Trophoblast cell (in vitro differentiated cells and primary cell): ENCODE measurements around the gene UPF1.

Experiments used
- DNase-seq, 2 donors: peaks; one replicate each; pipeline ENCODE4 v3.0.0-alpha.2; 2016
- H2AFZ ChIP-seq: 2 replicates; pipeline ENCODE4 v1.6.1; 2013; ENCODE audit warnings: low read length, moderate library complexity, mild to moderate bottlenecking; ENCODE audit not compliant: insufficient read depth, poor library complexity
- H2AK5ac ChIP-seq: 2 replicates; pipeline ENCODE4 v1.6.1; 2013; ENCODE audit warnings: mild to moderate bottlenecking, low read length
- H2BK120ac ChIP-seq: 2 replicates; pipeline ENCODE4 v1.6.1; 2013; ENCODE audit warnings: low read length, mild to moderate bottlenecking, moderate library complexity; ENCODE audit not compliant: insufficient read depth, poor library complexity
- H2BK12ac ChIP-seq: 2 replicates; pipeline ENCODE4 v1.6.1; 2013; ENCODE audit warnings: mild to moderate bottlenecking, low read length, moderate library complexity
- H2BK5ac ChIP-seq: 2 replicates; pipeline ENCODE4 v1.6.1; 2013; ENCODE audit warnings: low read length, low read depth, moderate library complexity, mild to moderate bottlenecking; ENCODE audit not compliant: poor library complexity
- H3K14ac ChIP-seq: 2 replicates; pipeline ENCODE4 v1.6.1; 2013; ENCODE audit warnings: mild to moderate bottlenecking, low read length
- H3K18ac ChIP-seq: 2 replicates; pipeline ENCODE4 v1.6.1; 2013; ENCODE audit warnings: mild to moderate bottlenecking, low read length
- H3K23ac ChIP-seq: 2 replicates; pipeline ENCODE4 v1.6.1; 2013; ENCODE audit warnings: low read length
- H3K27ac ChIP-seq: 2 replicates; pipeline ENCODE4 v1.5.1; 2013; ENCODE audit warnings: low read depth, mild to moderate bottlenecking, inconsistent platforms, low read length, moderate library complexity
- H3K27me3 ChIP-seq: 2 replicates; pipeline ENCODE4 v1.6.1; 2013; ENCODE audit warnings: inconsistent platforms, mild to moderate bottlenecking, low read length, moderate library complexity; ENCODE audit not compliant: insufficient read depth
- H3K36me3 ChIP-seq, 2 experiments: 1 replicate in 1 of 2; 2 replicates in 1 of 2; pipeline ENCODE4 v1.6.1; 2013; ENCODE audit warnings: low read length in 2 of 2, mild to moderate bottlenecking in 2 of 2, moderate library complexity in 1 of 2; ENCODE audit not compliant: insufficient read depth in 2 of 2, control insufficient read depth in 1 of 2
- H3K4ac ChIP-seq: 2 replicates; pipeline ENCODE4 v1.6.1; 2013; ENCODE audit warnings: low read depth, mild to moderate bottlenecking, low read length, moderate library complexity
- H3K4me1 ChIP-seq, 2 experiments: 1 replicate in 1 of 2; 2 replicates in 1 of 2; pipeline ENCODE4 v1.6.1; 2013; ENCODE audit warnings: low read length in 2 of 2, mild to moderate bottlenecking in 2 of 2, moderate library complexity in 1 of 2; ENCODE audit not compliant: insufficient read depth in 2 of 2, control insufficient read depth in 1 of 2
- H3K4me2 ChIP-seq: 2 replicates; pipeline ENCODE4 v1.6.1; 2013; ENCODE audit warnings: inconsistent platforms, mild to moderate bottlenecking, low read length, moderate library complexity
- H3K4me3 ChIP-seq: 2 replicates; pipeline ENCODE4 v1.5.1; 2013; ENCODE audit warnings: mild to moderate bottlenecking, low read depth, low read length, inconsistent platforms
- H3K79me1 ChIP-seq: one replicate; pipeline ENCODE4 v1.6.1; 2013; ENCODE audit warnings: low read length
- H3K79me2 ChIP-seq: 2 replicates; pipeline ENCODE4 v1.6.1; 2013; ENCODE audit warnings: low read length, mild to moderate bottlenecking; ENCODE audit not compliant: control insufficient read depth, insufficient read depth, poor library complexity
- H3K9ac ChIP-seq: 2 replicates; pipeline ENCODE4 v1.6.1; 2013; ENCODE audit warnings: mild to moderate bottlenecking, low read length
- H3K9me3 ChIP-seq: 2 replicates; pipeline ENCODE4 v1.6.1; 2013; ENCODE audit warnings: low read depth, mild to moderate bottlenecking, control low read depth, inconsistent platforms, low read length; ENCODE audit not compliant: insufficient read depth
- H4K12ac ChIP-seq: 2 replicates; pipeline ENCODE4 v1.6.1; 2013; ENCODE audit warnings: low read depth, mild to moderate bottlenecking, low read length, moderate library complexity
- H4K8ac ChIP-seq: 2 replicates; pipeline ENCODE4 v1.6.1; 2013; ENCODE audit warnings: low read depth, mild to moderate bottlenecking, low read length, moderate library complexity
- H4K91ac ChIP-seq: one replicate; pipeline ENCODE4 v1.6.1; 2013; ENCODE audit warnings: low read depth, mild to moderate bottlenecking, low read length, moderate library complexity
- WGBS: extraction: QIAGEN DNeasy Blood & Tissue Kit; methylation state at CpG from one replicate; pipeline ENCODE4 v1.1.7; 2013; ENCODE audit warnings: missing lambda C conversion rate; ENCODE audit not compliant: insufficient read length, insufficient coverage; ENCODE audit errors: extremely low coverage; 5-methylcytosine and 5-hydroxymethylcytosine counted together

UPF1 gene

GRCh38 chr19:18785179-18786124 is 46.3 kb upstream of the UPF1 start:
- H3K4me3 ChIP-seq, result peak overlapping the region; percentile 33
- peaks cover 24% of the 10 kb centered on the region for H3K9me3 ChIP-seq
- H2BK12ac ChIP-seq, result no peak overlapping the region
- peak; percentile 36 to 38 for DNase-seq
- H3K18ac ChIP-seq, result no peak overlapping the region
- no peak overlapping the region for H2AK5ac ChIP-seq
- H2AFZ ChIP-seq, result no peak overlapping the region
- H4K91ac ChIP-seq, result no peak overlapping the region
- H3K4ac ChIP-seq, result no peak overlapping the region
- H3K4me2 ChIP-seq, result no peak overlapping the region
- H3K4me1 ChIP-seq, result no peaks in the 10 kb centered on the region
- H2BK5ac ChIP-seq, result no peak overlapping the region
- H4K8ac ChIP-seq, result no peak overlapping the region
- no peak overlapping the region for H3K14ac ChIP-seq
- no peak overlapping the region for H4K12ac ChIP-seq
- H3K79me1 ChIP-seq, result no peaks in the 10 kb centered on the region
- no CpG with 5 or more reads among the region's 65 CpGs for WGBS
- no peak overlapping the region for H3K27ac ChIP-seq
- no peaks in the 10 kb centered on the region for H3K79me2 ChIP-seq
- peaks cover 46% of the 10 kb centered on the region for H3K27me3 ChIP-seq
- H2BK120ac ChIP-seq, result no peak overlapping the region
- H3K36me3 ChIP-seq, result no peaks in the 10 kb centered on the region
- H3K23ac ChIP-seq, result no peak overlapping the region
- no peak overlapping the region for H3K9ac ChIP-seq

GRCh38 chr19:18788529-18789421 is 43.0 kb upstream of the UPF1 start:
- Histone ChIP-seq H4K12ac (no peak overlapping the region), H2AK5ac (no peak overlapping the region), H4K91ac (no peak overlapping the region), H3K14ac (no peak overlapping the region), H2BK12ac (no peak overlapping the region), H3K9me3 (peaks cover 23% of the 10 kb centered on the region), H3K9ac (no peak overlapping the region), H3K4me1 (no peaks in the 10 kb centered on the region), H4K8ac (no peak overlapping the region), H2BK120ac (no peak overlapping the region), H3K18ac (no peak overlapping the region), H3K23ac (no peak overlapping the region), H2AFZ (no peak overlapping the region), H3K4ac (no peak overlapping the region), H3K79me2 (no peaks in the 10 kb centered on the region), H3K27ac (no peak overlapping the region), H3K79me1 (no peaks in the 10 kb centered on the region), H2BK5ac (no peak overlapping the region), H3K4me2 (no peak overlapping the region), H3K36me3 (no peaks in the 10 kb centered on the region), H3K27me3 (peaks cover 68% of the 10 kb centered on the region), H3K4me3 (no peak overlapping the region)
- no peak for DNase-seq
- WGBS, result no CpG with 5 or more reads among the region's 68 CpGs

GRCh38 chr19:18789422-18789869 is 42.3 kb upstream of the UPF1 start:
- Histone ChIP-seq H3K18ac (no peak overlapping the region), H3K9ac (no peak overlapping the region), H3K36me3 (no peaks in the 10 kb centered on the region), H2AK5ac (no peak overlapping the region), H3K4ac (no peak overlapping the region), H4K8ac (no peak overlapping the region), H3K23ac (no peak overlapping the region), H3K4me1 (no peaks in the 10 kb centered on the region), H2BK5ac (no peak overlapping the region), H3K27me3 (peaks cover 66% of the 10 kb centered on the region), H3K4me2 (no peak overlapping the region), H2BK120ac (no peak overlapping the region), H2AFZ (no peak overlapping the region), H3K79me2 (no peaks in the 10 kb centered on the region), H3K14ac (no peak overlapping the region), H3K9me3 (peaks cover 23% of the 10 kb centered on the region), H3K4me3 (no peak overlapping the region), H3K27ac (no peak overlapping the region), H4K91ac (no peak overlapping the region), H4K12ac (no peak overlapping the region), H2BK12ac (no peak overlapping the region), H3K79me1 (no peaks in the 10 kb centered on the region)
- no CpG with 5 or more reads among the region's 38 CpGs for WGBS
- DNase-seq, result no peak

GRCh38 chr19:18789883-18790565 is 41.7 kb upstream of the UPF1 start:
- no peak for DNase-seq
- Histone ChIP-seq H2BK120ac (no peak overlapping the region), H3K4me3 (no peak overlapping the region), H3K9me3 (peaks cover 20% of the 10 kb centered on the region), H3K14ac (no peak overlapping the region), H2BK5ac (no peak overlapping the region), H4K8ac (no peak overlapping the region), H3K18ac (no peak overlapping the region), H3K23ac (no peak overlapping the region), H3K79me1 (no peaks in the 10 kb centered on the region), H3K4me1 (no peaks in the 10 kb centered on the region), H3K9ac (no peak overlapping the region), H3K27ac (no peak overlapping the region), H3K4ac (no peak overlapping the region), H3K27me3 (peaks cover 66% of the 10 kb centered on the region), H4K12ac (no peak overlapping the region), H2AK5ac (no peak overlapping the region), H3K36me3 (no peaks in the 10 kb centered on the region), H3K79me2 (no peaks in the 10 kb centered on the region), H4K91ac (no peak overlapping the region), H3K4me2 (peak overlapping the region; percentile 13), H2AFZ (no peak overlapping the region), H2BK12ac (no peak overlapping the region)
- WGBS, result no CpG with 5 or more reads among the region's 65 CpGs
